NCI-H2107 treated with DMSO at 0.1 percent for 48 hours (cell line): Measurements from ENCODE around the gene IRF7.

Experiments
- DNase-seq: peaks from one replicate; lab custom pipeline; 2025; ENCODE audit not compliant: unreplicated experiment; lab: John Stamatoyannopoulos, UW

Gene IRF7

GRCh38 chr11:608791-609251, 6.9 kb downstream of the IRF7 start:
- no peak for DNase-seq

GRCh38 chr11:607971-608659, 7.6 kb downstream of the IRF7 start:
- no peak for DNase-seq

GRCh38 chr11:607020-607780, 8.6 kb downstream of the IRF7 start:
- DNase-seq, result no peak

- no peak for DNase-seq
Measured at GRCh38 chr11:606245-606644, 9.5 kb downstream of the IRF7 start.

GRCh38 chr11:605286-606129, 10.2 kb downstream of the IRF7 start:
- no peak for DNase-seq

GRCh38 chr11:603154-603553, 12.6 kb downstream of the IRF7 start:
- DNase-seq, result no peak

GRCh38 chr11:601573-602245, 14.0 kb downstream of the IRF7 start:
- DNase-seq, result no peak

GRCh38 chr11:598005-598680, 17.6 kb downstream of the IRF7 start:
- DNase-seq, result no peak

GRCh38 chr11:597166-597725, 18.5 kb downstream of the IRF7 start:
- DNase-seq, result no peak

- DNase-seq, result no peak
Measured at GRCh38 chr11:596374-596773, 19.4 kb downstream of the IRF7 start.

- DNase-seq, result no peak
Measured at GRCh38 chr11:595400-595799, 20.4 kb downstream of the IRF7 start.

GRCh38 chr11:593347-593746, 22.4 kb downstream of the IRF7 start:
- DNase-seq, result no peak

GRCh38 chr11:592918-593317, 22.8 kb downstream of the IRF7 start:
- DNase-seq, result no peak

- no peak for DNase-seq
Measured at GRCh38 chr11:592501-592900, 23.2 kb downstream of the IRF7 start.

- no peak for DNase-seq
Measured at GRCh38 chr11:590997-591396, 24.8 kb downstream of the IRF7 start.

GRCh38 chr11:589798-590197, 26.0 kb downstream of the IRF7 start:
- no peak for DNase-seq

GRCh38 chr11:587978-588380, 27.8 kb downstream of the IRF7 start:
- DNase-seq, result no peak

GRCh38 chr11:587546-587945, 28.2 kb downstream of the IRF7 start:
- DNase-seq, result no peak

- DNase-seq, result no peak
Measured at GRCh38 chr11:586376-587316, 29.1 kb downstream of the IRF7 start.
